Mesothelial cell of epicardium (in vitro differentiated cells): ENCODE results near the gene DHRS1. TPM values are rescaled to one million over a fixed set of nuclear protein-coding genes. Genes with fewer than 3 reads are reported as not detected.

Source experiments
- DNase-seq, 2 experiments: peaks; one replicate each; pipeline ENCODE4 v3.0.0; 2021; ENCODE audit warnings: low spot score in 2 of 2; ENCODE audit not compliant: unreplicated experiment in 2 of 2
- H3K27ac Mint-ChIP-seq: 2 replicates; pipeline ENCODE4 v1.8.0; 2021; ENCODE audit warnings: mixed read lengths
- H3K27me3 Mint-ChIP-seq: 2 replicates; pipeline ENCODE4 v1.8.0; 2021; ENCODE audit warnings: low read depth, mixed read lengths
- H3K36me3 Mint-ChIP-seq: 2 replicates; pipeline ENCODE4 v1.8.0; 2021; ENCODE audit warnings: mixed read lengths
- H3K4me1 Mint-ChIP-seq: 2 replicates; pipeline ENCODE4 v1.8.0; 2021; ENCODE audit warnings: mixed read lengths
- H3K4me3 Mint-ChIP-seq: 2 replicates; pipeline ENCODE4 v1.8.0; 2021; ENCODE audit warnings: mild to moderate bottlenecking, moderate library complexity, mixed read lengths
- H3K9me3 Mint-ChIP-seq: 2 replicates; pipeline ENCODE4 v1.8.0; 2021; ENCODE audit warnings: mixed read lengths
- CTCF ChIP-seq: fragments of 200-600 bp; sonication (generic); IDR thresholded peaks from one replicate; pipeline ENCODE4 v1.5.0; 2021; ENCODE audit warnings: antibody characterized with exemption; ENCODE audit not compliant: unreplicated experiment
- total RNA-seq: library from RNA; stranded (reverse); gene quantifications from 3 replicates; pipeline ENCODE4 v1.2.1, GENCODE V29; 2021

The DHRS1 gene
- total RNA-seq, 1 donor from 2014 or later: 38.3 TPM

GRCh38 chr14:24309538-24310264 is 10.1 kb upstream of the DHRS1 start, which contains the start of gene LTB4R2:
LTB4R2 (plus strand) TSS chr14:24310140; CDS start chr14:24310665, 525 bp downstream.
- Mint-ChIP-seq H3K36me3 (peaks cover 17% of the 10 kb centered on the region), H3K4me3 (no peak within 1 kb of the TSS), H3K9me3 (no peaks in the 10 kb centered on the region), H3K4me1 (peaks cover 2% of the 10 kb centered on the region), H3K27me3 (no peaks in the 10 kb centered on the region), H3K27ac (no peak within 1 kb of the TSS)
- DNase-seq: no peak
- TF ChIP-seq CTCF: no peak

GRCh38 chr14:24308342-24309124 is 9.0 kb upstream of the DHRS1 start:
- no peak for TF ChIP-seq CTCF
- Mint-ChIP-seq H3K27me3 (no peaks in the 10 kb centered on the region), H3K27ac (no peak overlapping the region), H3K9me3 (no peaks in the 10 kb centered on the region), H3K36me3 (peaks cover 23% of the 10 kb centered on the region), H3K4me1 (peaks cover 2% of the 10 kb centered on the region), H3K4me3 (no peak overlapping the region)
- no peak for DNase-seq

- Mint-ChIP-seq H3K4me1 (peaks cover 2% of the 10 kb centered on the region), H3K9me3 (no peaks in the 10 kb centered on the region), H3K36me3 (peaks cover 26% of the 10 kb centered on the region), H3K27me3 (no peaks in the 10 kb centered on the region), H3K4me3 (no peak within 1 kb of the TSS), H3K27ac (no peak within 1 kb of the TSS)
- DNase-seq: peak in 1 of 2 experiments; percentile 72
- peak; percentile 82 for TF ChIP-seq CTCF
Observed at GRCh38 chr14:24307575-24308341, 8.2 kb upstream of the DHRS1 start, which contains the start of gene CIDEB. CIDEB (minus strand) TSS chr14:24307977; CDS start chr14:24307858, 119 bp downstream.

- Mint-ChIP-seq H3K4me3 (no peak overlapping the region), H3K36me3 (peaks cover 27% of the 10 kb centered on the region), H3K27ac (no peak overlapping the region), H3K9me3 (no peaks in the 10 kb centered on the region), H3K27me3 (no peaks in the 10 kb centered on the region), H3K4me1 (peaks cover 2% of the 10 kb centered on the region)
- TF ChIP-seq CTCF: no peak
- no peak for DNase-seq
Observed at GRCh38 chr14:24307156-24307574, 7.6 kb upstream of the DHRS1 start.

GRCh38 chr14:24304019-24304387 is 4.4 kb upstream of the DHRS1 start:
- no peak for DNase-seq
- Mint-ChIP-seq H3K4me3 (no peak overlapping the region), H3K27ac (no peak overlapping the region), H3K36me3 (peaks cover 27% of the 10 kb centered on the region), H3K4me1 (peaks cover 21% of the 10 kb centered on the region), H3K9me3 (no peaks in the 10 kb centered on the region), H3K27me3 (no peaks in the 10 kb centered on the region)
- TF ChIP-seq CTCF: no peak
